Frontal cortex (tissue), 4 donors: ENCODE results near the gene SAP30BP. TPM values are rescaled to one million over a fixed set of nuclear protein-coding genes. Genes with fewer than 3 reads are reported as not detected.

Experiments used
- DNase-seq, 2 donors: peaks; one replicate each; pipeline ENCODE4 v3.0.0; 2012; ENCODE audit warnings: low spot score in 2 of 2
- FAIRE-seq: peaks from 2 replicates; lab custom pipeline; 2012; peaks lifted over from hg19 to GRCh38; lab: Jason Lieb, UNC
- total RNA-seq: library from RNA; depleted of rRNA; stranded (reverse); fragments of >200 nt; gene quantifications from one replicate; pipeline ENCODE4 v1.2.3, GENCODE V29; 2014
- donor health status: control.
- donor health status: control.
- donor health status: control.

SAP30BP gene
- total RNA-seq, 1 donor from 2014 or later, result 39.9 TPM

DNA sequence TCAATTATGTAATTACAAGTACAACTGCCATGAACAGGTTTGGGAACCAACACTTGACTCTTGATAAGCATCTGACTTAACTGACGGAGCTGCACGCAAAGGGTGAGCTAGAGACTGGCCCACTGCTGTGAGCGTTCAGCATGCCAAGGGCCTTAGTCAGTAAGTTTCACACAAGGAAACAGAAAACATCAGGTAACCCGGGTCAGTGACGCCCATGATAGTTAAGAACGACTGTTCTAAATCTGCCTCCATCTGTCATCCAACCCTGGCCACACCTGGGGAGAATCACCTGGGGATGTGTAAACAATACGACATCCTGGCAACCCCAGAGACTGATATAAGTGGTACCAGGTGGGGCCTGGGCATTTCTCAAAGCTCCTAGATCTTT, 21.6 kb upstream of the SAP30BP start:
- DNase-seq (no peak), FAIRE-seq (no peak)

- FAIRE-seq (peak; percentile 3), DNase-seq (peak; percentile 37 to 44)
Observed at GRCh38 chr17:75645889-75646637, 21.1 kb upstream of the SAP30BP start.

- no peak for FAIRE-seq
Observed at GRCh38 chr17:75646638-75646992, 20.5 kb upstream of the SAP30BP start.

GRCh38 chr17:75647061-75647460, 20.1 kb upstream of the SAP30BP start:
- DNase-seq, result no peak

More at GRCh38 chr17:75646638-75646992, 20.5 kb upstream of the SAP30BP start:
- DNase-seq, result no peak

DNA sequence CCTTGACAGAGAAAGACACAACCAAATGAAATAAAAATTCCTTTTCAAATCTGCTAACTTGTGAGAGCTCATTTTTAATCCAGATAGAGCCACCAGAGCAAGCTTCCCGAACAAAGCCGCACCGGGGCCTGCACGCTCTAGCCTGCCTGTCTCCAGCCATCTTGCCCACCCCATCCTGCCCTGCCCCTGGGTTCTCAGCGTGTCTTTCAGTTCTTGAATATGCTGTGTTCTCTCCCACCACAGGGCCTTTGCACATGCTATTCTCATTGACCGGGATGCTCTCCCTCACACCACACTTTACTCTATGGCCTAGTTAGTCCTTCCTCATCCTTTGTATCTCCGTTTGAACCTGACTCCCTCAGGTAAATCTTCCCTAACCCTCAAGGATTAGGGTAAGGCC, 19.2 kb upstream of the SAP30BP start:
- FAIRE-seq, result no peak

More at GRCh38 chr17:75647061-75647460, 20.1 kb upstream of the SAP30BP start:
- no peak for FAIRE-seq

GRCh38 chr17:75649687-75650086, 17.5 kb upstream of the SAP30BP start:
- FAIRE-seq (no peak), DNase-seq (no peak)

More for the DNA sequence above, 19.2 kb upstream of the SAP30BP start:
- DNase-seq, result no peak

DNA sequence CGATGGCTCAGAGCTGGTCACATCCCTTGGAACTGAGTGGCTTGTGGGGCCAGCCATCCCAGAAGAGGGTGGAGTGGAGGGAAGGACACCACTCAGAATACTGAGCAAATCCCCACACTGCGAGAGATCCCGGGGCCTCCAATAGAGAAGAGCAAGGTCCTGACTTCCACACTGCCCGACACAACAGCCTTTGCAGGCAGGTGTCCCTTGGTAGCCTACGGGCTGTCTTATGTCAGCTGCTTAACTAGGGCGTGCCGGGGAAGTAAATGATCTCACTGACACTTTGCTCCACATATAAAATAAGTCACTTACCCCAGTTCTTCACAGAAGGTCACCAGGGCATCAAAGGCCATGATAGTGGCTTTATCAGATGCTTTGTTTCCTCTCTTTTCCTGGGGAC, 16.3 kb upstream of the SAP30BP start:
- DNase-seq, result no peak
- no peak for FAIRE-seq

DNA sequence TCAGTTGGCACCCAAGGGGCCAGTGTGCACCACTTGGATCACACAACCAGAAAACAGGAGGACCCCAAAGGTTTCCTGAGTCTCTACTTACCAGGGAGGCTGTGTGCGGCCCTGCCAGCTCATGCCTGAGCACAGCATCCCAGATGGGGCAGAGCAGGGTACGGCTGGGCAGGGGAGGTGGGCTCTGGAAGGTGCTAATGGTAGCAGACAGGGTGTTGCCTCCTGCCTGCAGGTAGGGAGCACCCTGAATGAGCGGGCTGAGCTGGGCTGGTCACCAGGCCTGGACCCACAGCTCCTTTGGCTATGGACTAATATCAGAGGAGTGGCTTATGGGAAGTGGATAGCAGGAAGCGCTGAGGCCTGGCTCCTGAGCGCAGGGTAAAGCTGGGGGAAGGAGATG, 14.8 kb upstream of the SAP30BP start:
- DNase-seq (no peak), FAIRE-seq (no peak)

DNA sequence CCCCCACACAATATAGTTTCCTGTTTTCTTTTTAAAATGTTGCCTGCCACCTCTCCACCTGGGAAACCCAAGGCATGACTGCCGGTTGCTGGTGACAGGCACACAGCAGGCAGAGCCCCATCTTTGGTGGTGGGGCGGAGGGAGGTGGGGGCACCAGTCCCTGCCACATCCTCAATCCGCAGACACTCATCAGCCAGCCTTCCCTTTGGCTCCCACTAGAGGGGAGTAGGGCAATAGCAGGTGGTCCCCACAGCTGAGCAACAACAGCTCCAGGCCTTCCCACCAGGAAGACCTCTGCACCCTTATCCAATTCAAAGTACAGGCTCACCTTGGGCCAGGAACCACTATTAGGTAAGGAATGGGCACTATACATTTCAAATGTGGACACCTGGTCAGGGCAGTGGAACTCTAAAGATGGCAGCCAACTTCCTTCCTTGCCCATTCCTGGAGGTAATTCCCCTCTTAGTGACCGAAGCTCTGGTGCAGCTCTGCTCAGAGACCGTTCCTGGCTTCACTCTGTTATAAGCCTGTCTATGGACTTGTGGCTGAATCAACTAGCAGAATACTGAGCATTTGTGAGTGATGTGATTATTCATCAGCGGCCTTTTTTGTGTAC, 14.1 kb upstream of the SAP30BP start:
- no peak for DNase-seq
- no peak for FAIRE-seq

- peak; percentile 39 for FAIRE-seq
- no peak for DNase-seq
Observed at GRCh38 chr17:75654176-75654575, 13.0 kb upstream of the SAP30BP start.

GRCh38 chr17:75658237-75658636, 8.9 kb upstream of the SAP30BP start:
- DNase-seq (no peak), FAIRE-seq (no peak)

GRCh38 chr17:75661531-75661930, 5.6 kb upstream of the SAP30BP start:
- FAIRE-seq, result no peak
- DNase-seq, result no peak

DNA sequence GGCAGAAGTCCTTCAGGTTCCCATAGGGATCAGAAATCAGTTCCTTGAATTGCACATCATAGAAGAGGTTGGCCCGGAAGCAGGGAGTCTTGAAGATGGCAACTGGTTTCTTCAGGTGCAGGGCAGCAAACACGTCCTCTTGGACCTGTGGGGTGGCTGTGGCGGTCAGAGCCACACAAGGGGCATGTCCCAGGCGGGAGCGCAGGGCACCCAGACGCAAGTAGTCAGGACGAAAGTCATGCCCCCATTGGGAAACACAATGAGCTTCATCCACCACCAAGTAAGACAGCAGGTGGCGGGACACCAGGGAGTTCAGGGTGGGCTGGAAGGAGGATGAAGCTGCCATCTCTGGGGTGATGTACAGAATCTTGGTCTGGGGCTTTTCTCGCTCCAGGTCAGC, 4.6 kb upstream of the SAP30BP start:
- DNase-seq, result no peak
- no peak for FAIRE-seq

DNA sequence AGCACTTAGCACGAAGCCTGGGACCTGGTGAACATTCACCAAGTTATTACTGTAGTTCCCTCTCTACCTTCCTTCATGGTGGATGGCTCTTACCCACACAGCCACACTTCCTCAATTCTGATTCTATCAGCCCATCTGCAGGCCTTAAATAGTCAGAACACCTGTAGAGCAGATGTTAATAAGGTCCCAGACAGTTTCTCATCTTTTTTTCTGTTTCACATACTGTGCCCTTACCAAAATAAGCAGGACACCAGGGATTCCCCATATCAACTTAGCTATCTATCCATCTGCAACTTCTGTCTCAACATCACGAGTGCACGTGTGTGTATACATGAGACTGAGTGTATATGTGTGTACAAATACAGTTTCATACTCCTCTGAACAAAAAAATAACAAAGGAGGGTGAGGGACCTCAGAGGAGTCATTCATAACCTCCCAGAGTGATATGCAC, 3.0 kb upstream of the SAP30BP start:
- DNase-seq (no peak), FAIRE-seq (no peak)

DNA sequence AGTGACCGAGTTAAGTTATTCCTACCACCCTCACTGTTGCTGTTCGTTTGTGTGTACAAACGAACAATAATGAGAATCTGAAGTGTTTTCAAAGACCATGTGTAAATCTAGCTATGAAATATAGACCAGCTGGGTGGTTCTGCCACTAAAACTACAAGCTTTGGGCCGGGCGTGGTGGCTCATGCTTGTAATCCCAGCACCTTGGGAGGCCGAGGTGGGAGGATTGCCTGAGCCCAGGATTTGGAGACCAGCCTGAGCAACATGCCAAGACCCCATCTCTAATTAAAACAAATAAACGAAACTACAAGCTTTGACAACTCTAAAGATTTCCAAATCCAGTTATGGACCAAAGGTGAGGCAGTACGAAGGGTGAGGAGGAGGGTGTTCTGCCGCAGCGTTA, 1.2 kb upstream of the SAP30BP start:
- no peak for FAIRE-seq
- DNase-seq, result no peak

- DNase-seq, result no peak
- FAIRE-seq, result no peak
Observed at GRCh38 chr17:75667825-75668224, 687 bp downstream of the SAP30BP start.

GRCh38 chr17:75668489-75668888, 1.4 kb downstream of the SAP30BP start:
- DNase-seq (no peak), FAIRE-seq (no peak)

DNA sequence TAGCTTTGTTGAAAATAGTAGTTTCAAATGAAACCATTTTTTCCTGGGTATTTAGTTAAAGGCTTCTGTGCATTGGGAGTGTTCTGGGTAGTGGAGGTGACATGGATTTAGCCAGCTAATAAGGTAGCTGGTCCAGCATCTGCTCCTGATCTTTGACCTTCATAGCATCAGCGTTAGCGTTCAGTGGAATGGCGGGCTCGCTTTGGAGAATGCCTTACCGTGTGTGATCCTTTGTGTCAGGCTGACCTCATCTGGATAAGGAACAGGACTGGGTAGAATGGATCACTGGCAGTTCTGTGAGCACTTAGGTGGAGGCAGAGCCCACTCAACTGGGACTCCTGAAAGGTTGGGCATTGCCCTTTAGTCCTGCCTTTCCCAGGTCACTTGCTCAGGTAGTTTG, 3.7 kb downstream of the SAP30BP start:
- no peak for FAIRE-seq

GRCh38 chr17:75672011-75672410, 4.9 kb downstream of the SAP30BP start:
- no peak for DNase-seq
- FAIRE-seq, result no peak

More for the DNA sequence above, 3.7 kb downstream of the SAP30BP start:
- DNase-seq, result no peak

GRCh38 chr17:75673487-75673886, 6.3 kb downstream of the SAP30BP start:
- FAIRE-seq (no peak), DNase-seq (no peak)

DNA sequence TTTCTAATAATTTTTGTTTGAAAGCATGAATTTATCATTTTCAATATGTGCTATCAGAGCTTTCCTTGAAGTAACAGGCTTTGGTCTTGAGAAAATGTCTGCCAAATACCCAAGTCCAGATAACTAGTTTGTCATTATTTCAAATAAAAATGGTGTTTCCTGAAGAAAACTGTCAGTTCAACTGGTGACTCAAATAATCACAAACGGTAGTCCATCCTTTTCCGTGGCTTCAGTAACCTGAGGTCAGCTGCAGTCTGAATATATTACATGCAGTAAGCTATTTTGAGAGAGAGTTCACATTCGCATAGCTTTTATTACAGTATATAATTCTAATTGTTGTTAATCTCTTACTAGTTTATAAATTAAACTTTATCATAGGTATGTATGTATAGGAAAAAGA, 9.3 kb downstream of the SAP30BP start:
- no peak for FAIRE-seq
- DNase-seq, result no peak
